ENCODE results near the gene RPS3.

RPS3 gene

DNA sequence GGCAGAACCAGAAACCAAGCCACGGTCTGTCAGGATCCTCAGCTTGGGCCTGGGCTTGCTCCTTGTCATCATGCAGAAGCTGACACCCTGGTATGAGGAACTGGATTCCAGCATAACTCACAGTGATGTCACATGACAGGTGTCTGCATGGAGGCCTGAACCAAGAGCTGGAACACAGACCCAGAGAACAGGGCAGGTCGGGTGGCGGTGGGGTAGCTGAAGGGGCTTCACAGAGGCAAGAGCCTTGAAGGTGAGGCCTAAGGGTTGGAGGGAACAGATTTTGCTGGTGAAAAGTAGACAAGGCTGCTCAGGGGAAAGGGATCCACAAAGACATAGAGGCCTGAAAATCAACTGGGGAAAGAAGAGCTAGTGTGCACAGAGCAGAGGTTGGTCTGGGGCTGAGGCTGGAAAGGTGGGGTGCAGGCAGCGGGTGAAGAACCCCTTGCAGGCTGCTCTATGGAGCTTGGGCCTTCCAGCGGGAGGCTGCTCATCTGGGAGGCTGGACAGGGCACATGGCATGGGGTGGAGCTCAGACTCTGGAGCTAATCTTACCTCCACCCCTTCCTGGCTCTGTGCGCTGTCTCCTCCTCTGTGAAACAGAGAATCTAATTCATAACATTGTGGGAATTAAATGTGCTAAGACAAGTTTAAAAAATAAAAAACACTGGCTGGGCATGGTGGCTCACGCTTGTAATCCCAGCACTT, 18.4 kb upstream of the RPS3 start:
- no peak overlapping the region for H3K4me3 ChIP-seq (ENCODE audit: insufficient read length, low read depth)
- TF ChIP-seq SUZ12 (IDR thresholded peaks at IDR 0.05; ENCODE audit: extremely low read depth, insufficient read depth, insufficient read length) (no peak), YY1 (IDR thresholded peaks at IDR 0.05; ENCODE audit: insufficient read depth, insufficient read length) (no peak), ZNF274 (IDR thresholded peaks at IDR 0.05; ENCODE audit: low read depth, low read length) (no peak)
- H3K27me3 ChIP-seq (ENCODE audit: insufficient read depth, insufficient read length) = no peaks in the 10 kb centered on the region
- DNase-seq (ENCODE audit: low read depth, low spot score) = no peak
- H3K9me3 ChIP-seq (ENCODE audit: insufficient read depth, low read length) = no peaks in the 10 kb centered on the region
- H3K36me3 ChIP-seq (ENCODE audit: insufficient read depth, insufficient read length, low read length) = no peaks in the 10 kb centered on the region
- no peak overlapping the region for H3K9ac ChIP-seq (ENCODE audit: insufficient read length, low read depth)
- H3K4me1 ChIP-seq (ENCODE audit: insufficient read depth, insufficient read length) = no peaks in the 10 kb centered on the region

DNA sequence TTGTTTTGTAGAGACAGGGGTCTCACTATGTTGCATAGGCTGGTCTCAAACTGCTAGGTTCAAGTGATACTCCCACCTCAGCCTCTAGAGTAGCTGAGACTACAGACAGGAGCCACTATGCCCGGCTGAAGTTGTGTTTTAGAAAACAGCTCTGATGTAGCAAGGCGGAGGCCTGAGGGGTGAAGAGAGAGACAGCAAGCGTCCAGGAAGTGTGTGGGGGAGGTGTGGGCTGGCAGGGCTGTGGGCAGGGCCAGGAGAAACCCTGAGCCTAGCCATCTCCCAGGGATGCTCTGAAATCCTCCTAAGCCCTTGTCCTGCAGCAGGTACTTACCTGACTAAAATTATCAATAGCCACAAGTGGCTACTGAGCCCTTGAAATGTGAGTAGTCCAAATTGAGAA, 16.1 kb upstream of the RPS3 start:
- no peaks in the 10 kb centered on the region for H3K9me3 ChIP-seq (ENCODE audit: insufficient read depth, low read length)
- no peaks in the 10 kb centered on the region for H3K4me1 ChIP-seq (ENCODE audit: insufficient read depth, insufficient read length)
- H3K36me3 ChIP-seq (ENCODE audit: insufficient read depth, insufficient read length, low read length) = no peaks in the 10 kb centered on the region
- no peak for TF ChIP-seq ZNF274 (IDR thresholded peaks at IDR 0.05; ENCODE audit: low read depth, low read length)
- no peak for TF ChIP-seq SUZ12 (IDR thresholded peaks at IDR 0.05; ENCODE audit: extremely low read depth, insufficient read depth, insufficient read length)
- TF ChIP-seq YY1 (IDR thresholded peaks at IDR 0.05; ENCODE audit: insufficient read depth, insufficient read length) = no peak
- no peaks in the 10 kb centered on the region for H3K27me3 ChIP-seq (ENCODE audit: insufficient read depth, insufficient read length)
- peak overlapping the region; percentile 32 for H3K9ac ChIP-seq (ENCODE audit: insufficient read length, low read depth)
- peak; percentile 68 for DNase-seq (ENCODE audit: low read depth, low spot score)
- H3K4me3 ChIP-seq (ENCODE audit: insufficient read length, low read depth) = no peak overlapping the region

DNA sequence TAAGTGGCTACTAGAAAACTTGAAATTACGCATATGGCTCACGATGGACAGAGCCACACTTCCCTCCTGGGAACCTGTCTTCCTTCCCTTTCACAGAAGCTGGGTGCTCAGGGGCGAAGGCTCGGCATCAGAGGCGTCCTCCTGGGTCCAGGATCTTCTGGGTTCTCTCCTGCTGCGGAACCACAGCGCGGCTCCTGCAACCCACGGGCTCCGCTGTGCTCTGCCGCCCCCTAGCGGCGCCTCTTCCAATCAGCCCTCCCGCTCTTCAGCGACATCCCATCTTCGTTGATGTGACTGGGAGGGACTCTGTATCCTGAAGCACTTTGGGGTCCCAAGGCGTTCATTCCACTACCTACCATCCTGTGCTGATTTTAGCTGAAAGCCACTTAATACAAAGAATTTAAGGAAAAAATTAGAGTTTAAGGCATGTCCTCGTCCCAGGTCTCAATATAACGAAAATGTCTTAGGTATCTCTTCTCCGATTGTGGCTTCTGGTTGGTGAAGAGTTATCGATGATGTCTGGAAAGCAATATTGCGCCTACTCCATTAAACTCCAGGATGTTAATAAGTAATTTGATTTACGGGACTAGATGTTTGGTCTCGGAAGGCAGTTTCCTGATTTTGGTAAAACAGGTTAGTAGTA, 14.8 kb upstream of the RPS3 start:
- peaks cover 4% of the 10 kb centered on the region for H3K4me1 ChIP-seq (ENCODE audit: insufficient read depth, insufficient read length)
- no peaks in the 10 kb centered on the region for H3K27me3 ChIP-seq (ENCODE audit: insufficient read depth, insufficient read length)
- no peaks in the 10 kb centered on the region for H3K36me3 ChIP-seq (ENCODE audit: insufficient read depth, insufficient read length, low read length)

DNA sequence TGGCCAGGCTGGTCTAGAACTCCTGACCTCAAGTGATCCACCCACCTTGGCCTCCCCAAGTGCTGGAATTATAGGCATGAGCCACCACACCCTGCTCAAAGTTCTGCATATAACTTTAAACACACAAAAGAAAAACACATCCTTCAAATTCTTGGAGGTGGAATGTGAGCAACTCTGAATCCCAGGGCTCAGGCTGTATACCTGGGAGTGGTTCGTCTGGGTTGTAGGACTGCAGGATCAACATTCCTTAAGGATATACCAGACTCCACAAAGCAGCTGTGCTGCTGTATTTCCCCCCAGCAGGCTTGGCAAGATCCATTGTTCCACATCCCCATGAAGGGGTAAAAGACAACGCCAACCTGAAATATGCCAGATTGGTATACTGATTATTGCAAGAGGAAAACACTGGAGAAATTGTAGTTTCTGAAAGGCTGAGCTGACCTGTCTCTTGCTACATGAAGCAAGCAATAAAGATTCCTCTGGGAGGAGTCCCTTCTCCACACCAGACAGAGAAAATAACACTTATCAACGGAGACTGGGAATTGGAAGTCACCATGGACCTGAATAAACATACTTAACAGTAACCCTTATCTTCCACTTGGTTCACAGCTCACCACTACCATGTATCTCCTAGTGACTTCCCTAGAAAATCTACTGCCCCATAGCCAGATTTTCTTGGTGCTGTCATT, 12.2 kb upstream of the RPS3 start:
- Histone ChIP-seq H3K9ac (ENCODE audit: insufficient read length, low read depth) (no peak overlapping the region), H3K4me1 (ENCODE audit: insufficient read depth, insufficient read length) (peaks cover 4% of the 10 kb centered on the region), H3K27me3 (ENCODE audit: insufficient read depth, insufficient read length) (no peaks in the 10 kb centered on the region), H3K36me3 (ENCODE audit: insufficient read depth, insufficient read length, low read length) (no peaks in the 10 kb centered on the region), H3K4me3 (ENCODE audit: insufficient read length, low read depth) (no peak overlapping the region), H3K9me3 (ENCODE audit: insufficient read depth, low read length) (no peaks in the 10 kb centered on the region)
- DNase-seq (ENCODE audit: low read depth, low spot score) = peak; percentile 46
- TF ChIP-seq SUZ12 (IDR thresholded peaks at IDR 0.05; ENCODE audit: extremely low read depth, insufficient read depth, insufficient read length) (no peak), ZNF274 (IDR thresholded peaks at IDR 0.05; ENCODE audit: low read depth, low read length) (no peak), YY1 (IDR thresholded peaks at IDR 0.05; ENCODE audit: insufficient read depth, insufficient read length) (no peak)

More for the DNA sequence above, 14.8 kb upstream of the RPS3 start:
- TF ChIP-seq SUZ12 (IDR thresholded peaks at IDR 0.05; ENCODE audit: extremely low read depth, insufficient read depth, insufficient read length) = no peak
- no peak for TF ChIP-seq ZNF274 (IDR thresholded peaks at IDR 0.05; ENCODE audit: low read depth, low read length)
- no peak for TF ChIP-seq YY1 (IDR thresholded peaks at IDR 0.05; ENCODE audit: insufficient read depth, insufficient read length)
- Histone ChIP-seq H3K4me3 (ENCODE audit: insufficient read length, low read depth) (no peak overlapping the region), H3K9ac (ENCODE audit: insufficient read length, low read depth) (no peak overlapping the region), H3K9me3 (ENCODE audit: insufficient read depth, low read length) (no peaks in the 10 kb centered on the region)
- peak; percentile 63 for DNase-seq (ENCODE audit: low read depth, low spot score)

DNA sequence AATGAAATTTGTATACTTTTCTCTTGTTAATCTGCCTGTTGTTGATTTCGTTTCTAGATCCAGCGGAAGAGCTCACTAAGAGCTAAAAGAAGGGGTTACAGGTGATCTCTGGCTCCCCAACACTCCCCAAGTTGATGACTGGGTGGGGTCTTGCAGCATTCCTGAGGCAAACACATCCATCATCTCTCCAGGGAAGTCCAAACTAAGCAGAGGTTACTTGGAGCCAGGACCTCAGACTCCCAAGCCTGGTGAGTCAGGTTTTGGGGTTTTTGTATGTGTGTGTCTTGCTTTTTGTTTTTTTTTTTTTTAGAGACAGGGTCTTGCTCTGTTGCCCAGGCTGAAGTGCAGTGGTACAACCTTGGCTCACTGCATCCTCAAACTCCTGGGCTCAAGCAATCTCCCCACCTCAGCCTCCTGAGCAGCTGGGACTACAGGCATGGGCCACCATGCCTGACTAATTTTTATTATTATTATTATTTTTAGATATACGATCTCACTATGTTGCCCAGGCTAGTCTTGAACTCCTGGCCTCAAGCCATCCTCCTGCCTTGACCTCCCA, 11.5 kb upstream of the RPS3 start:
- H3K4me1 ChIP-seq (ENCODE audit: insufficient read depth, insufficient read length) = peaks cover 4% of the 10 kb centered on the region
- H3K27me3 ChIP-seq (ENCODE audit: insufficient read depth, insufficient read length) = no peaks in the 10 kb centered on the region
- no peak overlapping the region for H3K4me3 ChIP-seq (ENCODE audit: insufficient read length, low read depth)
- H3K36me3 ChIP-seq (ENCODE audit: insufficient read depth, insufficient read length, low read length) = no peaks in the 10 kb centered on the region
- no peaks in the 10 kb centered on the region for H3K9me3 ChIP-seq (ENCODE audit: insufficient read depth, low read length)
- no peak overlapping the region for H3K9ac ChIP-seq (ENCODE audit: insufficient read length, low read depth)
- TF ChIP-seq SUZ12 (IDR thresholded peaks at IDR 0.05; ENCODE audit: extremely low read depth, insufficient read depth, insufficient read length) = no peak
- TF ChIP-seq YY1 (IDR thresholded peaks at IDR 0.05; ENCODE audit: insufficient read depth, insufficient read length) = no peak
- TF ChIP-seq ZNF274 (IDR thresholded peaks at IDR 0.05; ENCODE audit: low read depth, low read length) = no peak
- no peak for DNase-seq (ENCODE audit: low read depth, low spot score)

DNA sequence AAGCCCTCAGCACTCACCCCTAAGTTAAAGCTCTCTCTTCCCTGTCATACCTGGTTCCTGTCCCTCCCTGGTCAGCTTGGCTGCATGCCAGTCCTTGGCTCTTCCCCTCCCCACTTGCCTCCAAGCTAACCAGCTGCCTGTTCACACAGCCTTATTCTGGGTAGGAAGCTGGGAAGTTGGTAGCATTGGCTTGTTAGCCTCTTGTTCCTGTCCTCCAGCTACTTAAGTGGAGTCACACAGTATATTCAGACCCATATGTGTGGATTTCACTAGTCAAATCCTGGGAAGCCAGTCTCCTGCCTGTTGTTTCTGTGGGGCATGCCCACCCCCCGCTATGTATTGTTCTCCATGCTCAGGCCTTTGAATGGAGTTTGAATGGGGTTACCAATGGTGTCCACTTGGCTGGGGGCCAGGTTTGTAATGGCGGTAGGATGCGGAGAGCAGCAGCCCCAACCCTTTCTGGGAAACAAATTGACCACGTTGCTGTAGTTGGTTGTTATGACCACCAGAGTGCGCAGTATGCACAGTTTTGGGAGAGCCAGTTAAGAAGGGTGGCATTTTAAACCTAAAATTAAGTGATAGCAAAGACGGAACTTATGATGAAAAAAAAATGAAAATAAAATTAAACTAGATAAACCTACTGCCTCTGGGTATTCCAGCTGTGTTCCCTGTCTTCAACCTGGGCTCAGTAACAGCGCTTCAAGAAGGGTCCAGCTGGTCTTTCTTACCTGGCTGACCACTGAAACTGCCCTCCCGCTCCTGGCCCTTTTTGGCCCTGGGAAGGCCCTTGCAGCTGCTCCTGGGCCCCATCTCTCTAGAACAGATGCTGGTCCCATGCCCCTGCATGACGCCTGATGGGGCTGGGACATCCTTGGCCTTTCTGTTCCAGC, 10.7 kb upstream of the RPS3 start:
- H3K4me3 ChIP-seq (ENCODE audit: insufficient read length, low read depth) = no peak overlapping the region
- H3K9ac ChIP-seq (ENCODE audit: insufficient read length, low read depth) = no peak overlapping the region
- H3K4me1 ChIP-seq (ENCODE audit: insufficient read depth, insufficient read length) = peaks cover 4% of the 10 kb centered on the region
- no peaks in the 10 kb centered on the region for H3K27me3 ChIP-seq (ENCODE audit: insufficient read depth, insufficient read length)
- TF ChIP-seq YY1 (IDR thresholded peaks at IDR 0.05; ENCODE audit: insufficient read depth, insufficient read length) = no peak
- TF ChIP-seq ZNF274 (IDR thresholded peaks at IDR 0.05; ENCODE audit: low read depth, low read length) = no peak
- TF ChIP-seq SUZ12 (IDR thresholded peaks at IDR 0.05; ENCODE audit: extremely low read depth, insufficient read depth, insufficient read length) = no peak
- H3K36me3 ChIP-seq (ENCODE audit: insufficient read depth, insufficient read length, low read length) = no peaks in the 10 kb centered on the region
- DNase-seq (ENCODE audit: low read depth, low spot score) = peak; percentile 84
- H3K9me3 ChIP-seq (ENCODE audit: insufficient read depth, low read length) = no peaks in the 10 kb centered on the region
